Liver (tissue), 9 donors: Measurements from ENCODE around the gene GRIPAP1. TPM values are rescaled to one million over a fixed set of nuclear protein-coding genes. Genes with fewer than 3 reads are reported as not detected.

Source experiments
- DNase-seq: peaks from one replicate; pipeline ENCODE4 v3.0.0-alpha.2; 2017; ENCODE audit warnings: low spot score
- H3K27ac ChIP-seq, 2 donors: one replicate each; pipeline ENCODE4 v1.7.0; 2013; ENCODE audit warnings: inconsistent platforms in 2 of 2, low read length in 2 of 2, control low read depth in 1 of 2, low read depth in 1 of 2, mild to moderate bottlenecking in 1 of 2
- H3K27me3 ChIP-seq, 4 donors: one replicate each; pipeline versions ENCODE4 v1.6.1 to v1.7.0; 2013; ENCODE audit warnings: low read length in 3 of 4, inconsistent platforms in 1 of 4, mild to moderate bottlenecking in 1 of 4, moderate library complexity in 1 of 4; ENCODE audit not compliant: control insufficient read depth in 4 of 4, insufficient read depth in 4 of 4
- H3K36me3 ChIP-seq, 4 donors: one replicate each; pipeline versions ENCODE4 v1.6.1 to v1.7.0; 2013; ENCODE audit warnings: low read length in 3 of 4, mild to moderate bottlenecking in 3 of 4, low read depth in 1 of 4, moderate library complexity in 1 of 4; ENCODE audit not compliant: control insufficient read depth in 4 of 4, insufficient read depth in 3 of 4
- H3K4me1 ChIP-seq, 4 donors: one replicate each; pipeline versions ENCODE4 v1.6.1 to v1.7.0; 2013; ENCODE audit warnings: low read length in 3 of 4, mild to moderate bottlenecking in 3 of 4, moderate library complexity in 1 of 4; ENCODE audit not compliant: control insufficient read depth in 4 of 4, insufficient read depth in 4 of 4
- H3K4me3 ChIP-seq, 3 donors: one replicate each; pipeline versions ENCODE4 v1.6.1 to v1.7.0; 2013; ENCODE audit warnings: low read length in 3 of 3, control low read depth in 1 of 3, low read depth in 1 of 3, mild to moderate bottlenecking in 1 of 3
- H3K9ac ChIP-seq, 2 donors: one replicate each; pipeline ENCODE4 v1.7.0; 2013; ENCODE audit warnings: low read length in 2 of 2, mild to moderate bottlenecking in 2 of 2, moderate library complexity in 2 of 2, control low read depth in 1 of 2, low read depth in 1 of 2
- H3K9me3 ChIP-seq, 4 donors: one replicate each; pipeline versions ENCODE4 v1.6.1 to v1.7.0; 2013; ENCODE audit warnings: low read length in 3 of 4; ENCODE audit not compliant: control insufficient read depth in 4 of 4
- ATF3 ChIP-seq: IDR thresholded peaks from 2 replicates; pipeline ENCODE4 v1.6.1; 2016; ENCODE audit warnings: antibody characterized with exemption
- EGR1 ChIP-seq, 2 donors: IDR thresholded peaks; 2 replicates each; pipeline ENCODE4 v1.6.1; 2016 to 2018; ENCODE audit warnings: antibody characterized with exemption in 2 of 2, low read depth in 2 of 2
- HNF4A ChIP-seq, 2 donors: conservative IDR thresholded peaks; 2 replicates each; pipeline ENCODE4 v1.6.1; 2016; ENCODE audit warnings: antibody characterized with exemption in 2 of 2, mild to moderate bottlenecking in 2 of 2
- HNF4G ChIP-seq: IDR thresholded peaks from 2 replicates; pipeline ENCODE4 v1.6.1; 2016; ENCODE audit warnings: antibody characterized with exemption
- JUND ChIP-seq, 2 donors: IDR thresholded peaks; 2 replicates each; pipeline ENCODE4 v1.6.1; 2016; ENCODE audit warnings: antibody characterized with exemption in 2 of 2
- NR2F2 ChIP-seq: IDR thresholded peaks from 2 replicates; pipeline ENCODE4 v1.6.1; 2016; ENCODE audit warnings: antibody characterized with exemption
- RAD21 ChIP-seq, 2 donors: IDR thresholded peaks; 2 replicates each; pipeline ENCODE4 v1.6.1; 2016; ENCODE audit warnings: antibody characterized with exemption in 2 of 2, mild to moderate bottlenecking in 2 of 2
- SP1 ChIP-seq: IDR thresholded peaks from 2 replicates; pipeline ENCODE4 v1.6.1; 2018; ENCODE audit warnings: antibody characterized with exemption, mild to moderate bottlenecking
- TAF1 ChIP-seq: conservative IDR thresholded peaks from 2 replicates; pipeline ENCODE4 v1.6.1; 2016; ENCODE audit warnings: antibody characterized with exemption, mild to moderate bottlenecking
- ZBTB33 ChIP-seq: IDR thresholded peaks from 2 replicates; pipeline ENCODE4 v1.6.1; 2016; ENCODE audit warnings: antibody characterized with exemption
- WGBS: extraction: QIAGEN DNeasy Blood & Tissue Kit; methylation state at CpG from one replicate; pipeline ENCODE4 v1.1.7; 2013; 5-methylcytosine and 5-hydroxymethylcytosine counted together
- polyA plus RNA-seq, 2 donors: library from polyadenylated mRNA; stranded (reverse) in 1 of 2; unstranded in 1 of 2; fragments of 200-250 nt in 1 of 2; fragments of >200 nt in 1 of 2; fragmentation: Nextera tagmentation in 1 of 2; extraction: Ambion mirVana in 1 of 2; gene quantifications; one replicate each; pipeline versions ENCODE4 v1.2.1 to v1.2.3, GENCODE V29; 2013 to 2015
- total RNA-seq, 2 donors: library from RNA; depleted of rRNA; stranded (reverse); fragments of >200 nt; gene quantifications; one replicate each; pipeline ENCODE4 v1.2.3, GENCODE V29; 2014
- TF ChIP-seq, protein P1 (sequence below): fragments of 150-350 bp; IDR thresholded peaks from 2 replicates; pipeline ENCODE4 v1.5.1; 2017; ENCODE audit warnings: improper control_type of control experiment, low read depth, low read length; ENCODE audit not compliant: missing input control
- TF ChIP-seq, protein P2 (sequence below): IDR thresholded peaks from 2 replicates; pipeline ENCODE4 v1.6.1; 2016; ENCODE audit warnings: antibody characterized with exemption, mild to moderate bottlenecking
- donor health status: healthy.
- donor health status: healthy.
- donor health status: healthy.
- donor health status: healthy.
- donor health status: healthy.

Gene GRIPAP1
- total and polyA plus RNA-seq, 4 donors, result 14.1 to 21.3 (median 16.4) TPM

DNA sequence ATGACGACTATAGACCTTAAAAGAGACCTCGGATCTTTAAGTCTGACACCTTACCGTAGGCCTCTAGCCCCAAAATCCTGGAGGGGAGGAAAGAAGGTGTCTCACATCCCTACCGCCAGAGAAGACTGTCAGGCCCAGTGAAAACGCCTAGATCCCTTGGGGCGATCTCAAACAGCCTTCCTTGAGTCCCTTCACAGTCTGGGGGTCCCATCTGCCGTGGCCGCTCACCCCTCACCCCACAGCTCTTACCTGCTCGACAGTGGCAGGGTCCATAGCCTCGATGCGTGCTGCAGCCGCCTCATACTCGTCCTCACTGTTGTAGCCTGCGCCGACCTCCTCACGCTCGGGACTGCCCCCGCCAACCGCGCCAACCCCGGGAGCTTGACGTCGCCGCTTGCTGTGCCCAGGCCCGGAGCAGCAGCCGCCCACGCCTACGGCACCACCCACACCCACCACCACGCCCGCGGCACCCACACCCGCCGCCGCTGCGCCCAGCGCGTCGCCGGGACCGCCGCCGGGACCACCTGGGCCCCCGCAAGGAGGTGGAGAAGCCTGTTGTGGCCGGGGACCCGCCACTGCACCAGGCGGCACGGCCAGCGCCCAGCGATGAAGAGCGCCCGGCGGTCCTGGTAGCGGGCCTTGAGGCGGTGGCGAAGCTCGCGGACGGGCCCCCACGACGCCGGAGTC lies 45.2 kb downstream of the GRIPAP1 start:
- TF ChIP-seq NR2F2, result no peak
- no peak for TF ChIP-seq RAD21 (IDR thresholded peaks at IDR 0.05)
- TF ChIP-seq, protein P1, sequence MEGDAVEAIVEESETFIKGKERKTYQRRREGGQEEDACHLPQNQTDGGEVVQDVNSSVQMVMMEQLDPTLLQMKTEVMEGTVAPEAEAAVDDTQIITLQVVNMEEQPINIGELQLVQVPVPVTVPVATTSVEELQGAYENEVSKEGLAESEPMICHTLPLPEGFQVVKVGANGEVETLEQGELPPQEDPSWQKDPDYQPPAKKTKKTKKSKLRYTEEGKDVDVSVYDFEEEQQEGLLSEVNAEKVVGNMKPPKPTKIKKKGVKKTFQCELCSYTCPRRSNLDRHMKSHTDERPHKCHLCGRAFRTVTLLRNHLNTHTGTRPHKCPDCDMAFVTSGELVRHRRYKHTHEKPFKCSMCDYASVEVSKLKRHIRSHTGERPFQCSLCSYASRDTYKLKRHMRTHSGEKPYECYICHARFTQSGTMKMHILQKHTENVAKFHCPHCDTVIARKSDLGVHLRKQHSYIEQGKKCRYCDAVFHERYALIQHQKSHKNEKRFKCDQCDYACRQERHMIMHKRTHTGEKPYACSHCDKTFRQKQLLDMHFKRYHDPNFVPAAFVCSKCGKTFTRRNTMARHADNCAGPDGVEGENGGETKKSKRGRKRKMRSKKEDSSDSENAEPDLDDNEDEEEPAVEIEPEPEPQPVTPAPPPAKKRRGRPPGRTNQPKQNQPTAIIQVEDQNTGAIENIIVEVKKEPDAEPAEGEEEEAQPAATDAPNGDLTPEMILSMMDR, result no peak
- TF ChIP-seq ATF3, result no peak
- no peak for TF ChIP-seq HNF4G
- no peak for TF ChIP-seq EGR1 (IDR thresholded peaks at IDR 0.05; ENCODE audit: low read depth in 2 of 2)
- TF ChIP-seq ZBTB33, result no peak
- no peak for TF ChIP-seq TAF1
- TF ChIP-seq JUND (IDR thresholded peaks at IDR 0.05), result no peak
- TF ChIP-seq, protein P2, sequence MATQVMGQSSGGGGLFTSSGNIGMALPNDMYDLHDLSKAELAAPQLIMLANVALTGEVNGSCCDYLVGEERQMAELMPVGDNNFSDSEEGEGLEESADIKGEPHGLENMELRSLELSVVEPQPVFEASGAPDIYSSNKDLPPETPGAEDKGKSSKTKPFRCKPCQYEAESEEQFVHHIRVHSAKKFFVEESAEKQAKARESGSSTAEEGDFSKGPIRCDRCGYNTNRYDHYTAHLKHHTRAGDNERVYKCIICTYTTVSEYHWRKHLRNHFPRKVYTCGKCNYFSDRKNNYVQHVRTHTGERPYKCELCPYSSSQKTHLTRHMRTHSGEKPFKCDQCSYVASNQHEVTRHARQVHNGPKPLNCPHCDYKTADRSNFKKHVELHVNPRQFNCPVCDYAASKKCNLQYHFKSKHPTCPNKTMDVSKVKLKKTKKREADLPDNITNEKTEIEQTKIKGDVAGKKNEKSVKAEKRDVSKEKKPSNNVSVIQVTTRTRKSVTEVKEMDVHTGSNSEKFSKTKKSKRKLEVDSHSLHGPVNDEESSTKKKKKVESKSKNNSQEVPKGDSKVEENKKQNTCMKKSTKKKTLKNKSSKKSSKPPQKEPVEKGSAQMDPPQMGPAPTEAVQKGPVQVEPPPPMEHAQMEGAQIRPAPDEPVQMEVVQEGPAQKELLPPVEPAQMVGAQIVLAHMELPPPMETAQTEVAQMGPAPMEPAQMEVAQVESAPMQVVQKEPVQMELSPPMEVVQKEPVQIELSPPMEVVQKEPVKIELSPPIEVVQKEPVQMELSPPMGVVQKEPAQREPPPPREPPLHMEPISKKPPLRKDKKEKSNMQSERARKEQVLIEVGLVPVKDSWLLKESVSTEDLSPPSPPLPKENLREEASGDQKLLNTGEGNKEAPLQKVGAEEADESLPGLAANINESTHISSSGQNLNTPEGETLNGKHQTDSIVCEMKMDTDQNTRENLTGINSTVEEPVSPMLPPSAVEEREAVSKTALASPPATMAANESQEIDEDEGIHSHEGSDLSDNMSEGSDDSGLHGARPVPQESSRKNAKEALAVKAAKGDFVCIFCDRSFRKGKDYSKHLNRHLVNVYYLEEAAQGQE, result no peak
- Histone ChIP-seq H3K36me3 (peaks cover 0 to 9% (median 3%) of the 10 kb centered on the region in 4 donors), H3K4me1 (peaks cover 4 to 45% (median 32%) of the 10 kb centered on the region in 4 donors), H3K9me3 (no peaks in the 10 kb centered on the region), H3K27me3 (no peaks in the 10 kb centered on the region), H3K9ac (peak overlapping the region; percentile 10 to 66), H3K4me3 (peak overlapping the region; percentile 12 to 80 (median 71)), H3K27ac (peak overlapping the region; percentile 55 to 70)
- WGBS, result 2% methylated on average over 61 of the region's 61 CpGs
- DNase-seq, result no peak

DNA sequence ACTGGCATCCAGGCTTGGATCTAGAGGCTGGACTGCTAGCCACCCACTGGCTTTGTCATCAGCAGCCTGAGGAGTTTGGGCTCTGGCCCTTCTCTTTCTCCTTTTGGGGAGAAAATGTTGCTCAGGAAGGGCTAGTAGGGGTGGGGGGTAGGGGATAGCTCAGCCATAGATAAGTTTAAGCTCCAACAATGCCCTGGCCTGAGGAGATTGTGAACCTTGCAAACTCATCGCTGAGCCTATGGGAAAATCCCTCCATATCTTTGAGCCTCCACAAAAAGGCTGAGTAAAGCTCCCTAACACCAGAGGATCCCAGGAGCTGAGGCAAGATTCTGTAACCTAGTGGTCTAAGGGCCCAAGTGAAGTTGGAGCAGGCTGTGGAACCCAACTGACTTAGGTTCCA lies 53.5 kb downstream of the GRIPAP1 start:
- H3K27ac ChIP-seq, result no peak overlapping the region
- 94% methylated on average over 1 of the region's 1 CpG for WGBS
- H3K9me3 ChIP-seq, result no peaks in the 10 kb centered on the region
- H3K36me3 ChIP-seq, result no peaks in the 10 kb centered on the region
- no peak for DNase-seq
- H3K9ac ChIP-seq, result no peak overlapping the region
- no peak overlapping the region for H3K4me3 ChIP-seq
- H3K4me1 ChIP-seq, result peaks cover 0 to 15% (median 8%) of the 10 kb centered on the region in 4 donors
- TF ChIP-seq SP1, result no peak
- no peak for TF ChIP-seq HNF4A (conservative IDR thresholded peaks at IDR 0.05)
- H3K27me3 ChIP-seq, result no peaks in the 10 kb centered on the region
